Embryonic facial prominence (tissue), 1 donor: ENCODE results near the gene GSTK1.
"Not testable (repeated sequence)": the region's sequence is repeated elsewhere in the genome, so short reads cannot be mapped to it uniquely, and the experiment has no call there.

Source experiments
- DNase-seq: peaks from one replicate; pipeline ENCODE4 v3.0.0-alpha.2; 2016; ENCODE audit errors: extremely low spot score

Gene GSTK1

GRCh38 chr7:143263266-143264195 lies at the start of gene GSTK1:
Gene GSTK1 (plus strand): TSS chr7:143263441. CDS start chr7:143263514, 73 bp downstream.
- peak; percentile 73 for DNase-seq

DNA sequence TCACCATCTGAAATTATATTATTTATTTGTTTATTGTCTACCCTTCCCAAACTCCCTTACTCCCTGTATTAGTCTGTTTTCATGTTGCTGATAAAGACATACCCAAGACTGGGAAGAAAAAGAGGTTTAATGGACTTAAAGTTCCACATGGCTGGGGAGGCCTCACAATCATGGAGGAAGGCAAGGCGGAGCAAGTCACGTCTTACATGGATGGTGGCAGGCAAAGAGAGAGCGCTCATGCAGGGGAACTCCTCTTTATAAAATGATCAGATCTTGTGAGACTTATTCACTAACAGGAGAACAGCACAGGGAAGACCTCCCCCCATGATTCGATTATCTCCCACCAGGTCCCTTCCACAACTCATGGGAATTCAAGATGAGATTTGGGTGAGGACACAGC lies 49.8 kb upstream of the GSTK1 start:
- DNase-seq, result not testable (repeated sequence)

- peak; percentile 74 for DNase-seq
These were observed 48.2 kb upstream of the GSTK1 start for GRCh38 chr7:143214789-143215679.

GRCh38 chr7:143216151-143216550 lies 47.1 kb upstream of the GSTK1 start:
- DNase-seq, result no peak

GRCh38 chr7:143216686-143217085 lies 46.6 kb upstream of the GSTK1 start:
- DNase-seq, result no peak

DNA sequence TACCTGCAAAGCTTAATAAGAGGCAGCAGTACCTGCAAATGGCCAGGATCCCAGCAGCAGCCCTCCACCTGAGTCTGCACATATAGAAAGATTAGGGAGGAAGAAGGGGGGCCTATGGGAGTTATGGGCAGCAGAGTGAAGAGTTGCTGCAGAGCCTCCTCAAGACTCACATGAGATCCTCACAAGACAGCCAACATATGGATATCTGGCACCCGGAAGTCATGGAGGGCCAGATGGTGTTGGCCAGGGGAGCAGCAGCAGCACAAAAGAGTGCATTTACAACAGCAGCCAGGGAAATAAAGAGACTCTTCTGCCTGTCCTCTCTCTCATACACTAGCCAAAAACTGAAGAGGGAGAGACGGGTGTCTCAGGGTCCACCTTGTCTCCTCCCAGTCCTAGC lies 45.4 kb upstream of the GSTK1 start:
- no peak for DNase-seq

DNA sequence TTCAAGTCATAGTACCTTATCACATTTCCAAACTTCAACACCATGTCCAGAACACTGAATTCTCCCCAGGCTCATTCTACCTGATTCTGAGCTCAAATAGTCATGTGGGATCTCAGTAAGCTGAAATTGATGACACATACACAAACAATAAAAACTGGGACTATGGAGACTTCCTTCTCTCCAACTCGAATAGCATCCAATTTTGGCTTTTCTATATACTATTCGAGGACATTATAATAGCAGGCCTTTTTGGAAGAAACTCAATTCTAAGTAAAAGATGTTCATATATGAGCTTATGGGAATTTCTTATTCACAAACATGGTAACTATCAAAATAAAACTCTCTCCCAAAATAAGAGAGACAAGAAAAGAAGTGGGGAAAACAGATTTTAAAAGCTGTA lies 42.0 kb upstream of the GSTK1 start:
- no peak for DNase-seq

DNA sequence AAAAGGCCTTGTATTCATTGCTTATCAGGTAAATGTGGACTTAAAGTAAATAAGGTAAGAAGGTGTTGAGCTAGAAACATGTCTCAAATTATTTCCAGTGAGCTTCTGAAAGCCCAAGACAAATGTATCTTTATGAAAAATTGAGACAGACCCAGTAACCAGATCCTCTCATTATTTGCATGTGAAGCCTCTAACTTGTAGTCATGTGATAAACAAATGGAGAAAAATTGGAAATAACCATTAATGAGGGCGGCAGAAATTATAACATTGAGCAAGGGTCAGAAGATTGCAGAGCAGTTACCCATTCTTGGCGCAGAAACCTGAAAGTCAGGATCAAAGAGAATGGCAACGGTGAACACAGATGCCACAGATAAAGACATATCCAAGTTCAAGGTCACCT lies 41.5 kb upstream of the GSTK1 start, which contains the start of gene TAS2R40:
Gene TAS2R40 (plus strand): TSS at position 301 of the 400 bp plus-strand sequence. CDS start 42 bp downstream, at position 343.
- DNase-seq, result no peak

DNA sequence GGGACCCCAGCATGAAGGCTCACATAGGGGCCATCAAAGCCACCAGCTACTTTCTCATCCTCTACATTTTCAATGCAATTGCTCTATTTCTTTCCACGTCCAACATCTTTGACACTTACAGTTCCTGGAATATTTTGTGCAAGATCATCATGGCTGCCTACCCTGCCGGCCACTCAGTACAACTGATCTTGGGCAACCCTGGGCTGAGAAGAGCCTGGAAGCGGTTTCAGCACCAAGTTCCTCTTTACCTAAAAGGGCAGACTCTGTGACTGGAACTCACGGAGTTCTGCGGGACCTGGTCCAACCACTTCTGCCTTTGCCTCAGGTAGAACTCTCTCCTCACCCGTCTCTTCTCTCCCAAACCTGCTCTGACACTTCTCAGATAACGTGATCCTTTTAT lies 40.5 kb upstream of the GSTK1 start:
- DNase-seq, result no peak

GRCh38 chr7:143223784-143224183 lies 39.5 kb upstream of the GSTK1 start:
- DNase-seq, result no peak

DNA sequence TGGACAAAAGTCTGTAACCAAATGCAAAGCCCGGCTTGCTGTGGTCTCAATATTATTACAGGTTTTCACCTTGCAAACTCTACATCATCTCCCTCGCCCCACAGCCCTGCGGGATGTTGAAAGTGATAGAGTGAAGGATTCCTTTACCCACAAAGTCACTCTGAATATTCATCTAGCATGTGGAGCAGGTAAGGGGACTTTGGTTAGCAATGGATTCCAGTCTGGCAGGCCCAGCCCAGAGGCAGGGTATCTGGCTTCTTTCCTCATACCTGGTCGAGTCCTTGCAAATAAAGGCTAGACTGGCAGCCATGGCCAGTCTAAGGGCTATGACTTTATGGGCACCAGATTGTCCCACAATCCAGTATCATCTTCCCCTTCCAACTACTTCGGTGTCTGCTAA lies 38.2 kb upstream of the GSTK1 start:
- no peak for DNase-seq

- DNase-seq, result no peak
These were observed 35.4 kb upstream of the GSTK1 start for GRCh38 chr7:143227806-143228205.

GRCh38 chr7:143229054-143229790 lies 34.0 kb upstream of the GSTK1 start:
- no peak for DNase-seq

- DNase-seq, result no peak
These were observed 32.4 kb upstream of the GSTK1 start for GRCh38 chr7:143230602-143231457.

DNA sequence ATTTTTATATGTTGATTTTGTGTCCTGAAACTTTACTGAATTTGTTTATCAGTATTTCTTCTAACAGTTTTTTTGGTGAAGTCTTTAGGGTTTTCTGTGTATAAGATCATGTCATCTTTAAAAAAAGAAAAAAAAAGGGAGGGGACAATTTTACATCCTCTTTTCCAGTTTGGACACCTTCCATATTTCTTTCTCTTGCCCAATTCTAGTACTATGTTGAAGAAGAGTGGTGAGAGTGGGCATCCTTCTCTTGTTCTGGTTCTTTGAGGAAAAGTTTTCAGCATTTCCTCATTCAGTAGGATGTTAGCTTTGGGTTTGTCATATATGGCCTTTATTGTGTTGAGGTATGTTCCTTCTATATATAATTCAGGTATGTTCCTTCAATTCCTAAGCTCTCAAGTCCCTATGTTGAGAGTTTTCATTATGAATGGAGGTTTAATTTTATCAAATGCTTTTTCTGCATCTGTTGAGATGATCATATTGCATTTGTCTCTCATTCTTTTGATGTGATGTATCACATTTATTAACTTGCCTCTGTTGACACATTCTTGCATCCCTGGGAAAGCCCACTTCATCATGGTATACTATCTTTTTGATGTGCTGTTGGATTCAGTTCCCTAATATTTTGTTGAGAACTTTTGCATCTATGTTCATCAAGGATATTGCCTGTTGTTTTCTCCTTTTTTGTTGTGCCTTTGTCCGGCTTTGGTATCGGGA lies 29.3 kb upstream of the GSTK1 start:
- DNase-seq, result no peak

GRCh38 chr7:143234533-143234875 lies 28.7 kb upstream of the GSTK1 start:
- DNase-seq, result no peak

DNA sequence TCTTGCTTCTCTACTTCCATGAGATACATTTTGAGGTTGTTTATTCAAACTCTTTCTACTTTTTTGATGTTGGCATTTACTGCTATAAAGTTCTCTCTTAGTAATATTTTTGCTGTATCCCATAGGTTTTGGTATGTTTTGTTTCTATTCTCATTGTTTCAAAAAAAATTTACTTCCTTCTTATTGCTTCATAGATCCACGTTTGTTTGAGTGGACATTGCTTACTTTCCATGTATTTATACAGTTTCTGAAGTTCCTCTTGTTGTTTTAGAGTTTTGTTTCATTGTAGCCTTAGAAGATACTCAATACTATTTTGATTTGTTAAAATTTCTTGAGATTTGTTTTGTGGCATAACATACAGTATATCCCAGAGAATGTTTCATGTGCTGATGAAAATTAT lies 27.7 kb upstream of the GSTK1 start:
- DNase-seq, result no peak

- DNase-seq, result no peak
These were observed 26.7 kb upstream of the GSTK1 start for GRCh38 chr7:143236408-143236990.

DNA sequence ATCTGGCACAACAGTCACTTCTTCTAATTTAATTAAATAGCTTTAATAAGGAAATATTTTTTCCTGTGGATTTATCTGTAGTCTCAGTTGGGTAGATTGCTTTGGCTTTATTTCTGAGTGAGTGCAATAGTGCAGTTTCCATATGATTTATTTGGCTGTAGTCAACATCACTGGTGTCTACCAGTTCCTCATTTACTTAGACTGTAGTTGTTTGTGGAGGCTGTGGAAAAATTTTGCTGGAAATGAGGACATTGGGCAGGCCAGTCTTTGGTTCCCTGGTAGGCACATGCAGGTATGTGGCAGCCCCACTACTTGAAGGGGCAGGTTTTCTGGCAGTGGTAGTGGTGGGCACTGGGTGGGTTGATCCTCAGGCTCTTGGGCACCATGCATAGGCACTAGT lies 25.9 kb upstream of the GSTK1 start:
- no peak for DNase-seq
